ENCODE measurements around the gene SLC25A29.

DNA sequence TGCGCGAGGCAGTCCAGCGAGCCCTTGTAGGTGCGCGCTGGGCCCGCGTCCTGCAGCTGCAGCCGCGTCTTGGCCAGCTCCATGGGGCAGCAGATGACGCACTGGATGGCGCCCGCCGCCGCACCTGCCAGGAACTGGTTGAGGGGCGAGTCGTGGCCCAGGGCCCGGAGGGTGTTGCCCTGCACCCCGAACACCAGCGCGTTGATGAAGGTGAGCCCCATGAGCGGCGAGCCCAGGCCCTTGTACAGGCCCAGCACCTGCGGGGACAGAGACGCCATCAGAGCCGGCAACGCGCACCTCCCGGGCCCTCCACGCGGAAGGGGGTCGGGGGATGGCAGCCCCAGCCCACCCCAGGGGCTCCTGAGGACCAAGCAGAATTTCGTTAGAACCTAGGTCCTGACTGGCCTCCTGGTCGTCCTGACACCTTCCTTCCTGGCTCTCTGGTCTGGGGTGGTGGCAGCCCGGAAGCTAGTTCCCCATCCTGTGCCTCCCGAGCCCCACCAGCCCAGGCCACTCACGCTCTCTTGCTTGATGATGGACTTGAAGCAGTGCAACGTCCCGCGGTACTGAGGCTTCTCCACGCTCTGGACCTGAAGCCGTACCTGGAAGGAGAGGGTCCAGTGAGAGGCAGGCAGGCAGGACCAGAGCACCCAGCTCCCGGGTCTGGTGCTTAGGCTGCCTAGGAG is 13.3 kb downstream of the SLC25A29 start:
- no peak for TF ChIP-seq POLR2A (IDR thresholded peaks at IDR 0.05)
- TF ChIP-seq, protein P1, sequence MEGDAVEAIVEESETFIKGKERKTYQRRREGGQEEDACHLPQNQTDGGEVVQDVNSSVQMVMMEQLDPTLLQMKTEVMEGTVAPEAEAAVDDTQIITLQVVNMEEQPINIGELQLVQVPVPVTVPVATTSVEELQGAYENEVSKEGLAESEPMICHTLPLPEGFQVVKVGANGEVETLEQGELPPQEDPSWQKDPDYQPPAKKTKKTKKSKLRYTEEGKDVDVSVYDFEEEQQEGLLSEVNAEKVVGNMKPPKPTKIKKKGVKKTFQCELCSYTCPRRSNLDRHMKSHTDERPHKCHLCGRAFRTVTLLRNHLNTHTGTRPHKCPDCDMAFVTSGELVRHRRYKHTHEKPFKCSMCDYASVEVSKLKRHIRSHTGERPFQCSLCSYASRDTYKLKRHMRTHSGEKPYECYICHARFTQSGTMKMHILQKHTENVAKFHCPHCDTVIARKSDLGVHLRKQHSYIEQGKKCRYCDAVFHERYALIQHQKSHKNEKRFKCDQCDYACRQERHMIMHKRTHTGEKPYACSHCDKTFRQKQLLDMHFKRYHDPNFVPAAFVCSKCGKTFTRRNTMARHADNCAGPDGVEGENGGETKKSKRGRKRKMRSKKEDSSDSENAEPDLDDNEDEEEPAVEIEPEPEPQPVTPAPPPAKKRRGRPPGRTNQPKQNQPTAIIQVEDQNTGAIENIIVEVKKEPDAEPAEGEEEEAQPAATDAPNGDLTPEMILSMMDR (IDR thresholded peaks at IDR 0.05) = no peak

All from adrenal gland (tissue), 5 donors.